IMR-90 (cell line): ENCODE measurements around the gene PTPRG. TPM values are rescaled to one million over a fixed set of nuclear protein-coding genes. Genes with fewer than 3 reads are reported as not detected.

Experiments
- ATAC-seq: fragments of 200-7000 bp; cut with Tn5 transposase; 2 replicates; pipeline ENCODE4 v1.9.1; 2020; ENCODE audit warnings: low read depth, mild to moderate bottlenecking, moderate library complexity
- BruUV-seq: library from RNA; stranded (reverse); fragments of 400-500 nt; replicated peaks from 2 replicates; lab custom pipeline; 2021; lab: Mats Ljungman, UMichigan
- CTCF ChIA-PET: fragments of 300-600 bp; formaldehyde crosslinking; extraction: SDS; loops from one replicate; lab custom pipeline; 2021; ENCODE audit warnings: antibody characterized with exemption; lab: Yijun Ruan, JAX
- POLR2A ChIA-PET: fragments of 300-600 bp; sonication (Branson Sonifier 250); formaldehyde crosslinking; loops from one replicate; lab custom pipeline; 2022; ENCODE audit warnings: antibody characterized with exemption; ENCODE audit not compliant: unreplicated experiment; lab: Charles Lee
- DNase-seq: peaks from one replicate; pipeline ENCODE4 v3.0.0; 2013
- H2AFZ ChIP-seq: replicated peaks from 2 replicates; pipeline ENCODE3; 2013; ENCODE audit warnings: low read length, mild to moderate bottlenecking; ENCODE audit not compliant: poor library complexity
- H2AK5ac ChIP-seq: 2 replicates; pipeline ENCODE4 v1.6.1; 2013; ENCODE audit warnings: low read depth, low read length, inconsistent platforms
- H2AK9ac ChIP-seq: replicated peaks from 2 replicates; pipeline ENCODE3; 2013; ENCODE audit warnings: mild to moderate bottlenecking, low read depth, low read length, moderate library complexity; ENCODE audit not compliant: poor library complexity
- H2BK120ac ChIP-seq: 2 replicates; pipeline ENCODE4 v1.6.1; 2013; ENCODE audit warnings: low read depth, low read length, inconsistent platforms
- H2BK15ac ChIP-seq: 3 replicates; pipeline ENCODE4 v1.6.1; 2013; ENCODE audit warnings: low read depth, low read length, inconsistent platforms
- H2BK20ac ChIP-seq: 2 replicates; pipeline ENCODE4 v1.6.1; 2013; ENCODE audit warnings: low read depth, mild to moderate bottlenecking, inconsistent platforms, low read length, moderate library complexity
- H2BK5ac ChIP-seq: 2 replicates; pipeline ENCODE4 v1.6.1; 2013; ENCODE audit warnings: mild to moderate bottlenecking, low read depth, low read length, inconsistent platforms; ENCODE audit not compliant: poor library complexity, severe bottlenecking
- H3K14ac ChIP-seq: replicated peaks from 2 replicates; pipeline ENCODE4 v1.6.1; 2013; ENCODE audit warnings: low read depth, low read length, inconsistent platforms
- H3K18ac ChIP-seq: 2 replicates; pipeline ENCODE4 v1.6.1; 2013; ENCODE audit warnings: low read depth, low read length, control low read depth
- H3K23ac ChIP-seq: 2 replicates; pipeline ENCODE4 v1.6.1; 2013; ENCODE audit warnings: low read depth, low read length, inconsistent platforms
- H3K27ac ChIP-seq: 2 replicates; pipeline ENCODE4 v1.5.1; 2013; ENCODE audit warnings: mild to moderate bottlenecking, control low read depth, low read length; ENCODE audit not compliant: insufficient read depth
- H3K27me3 ChIP-seq: 2 replicates; pipeline ENCODE4 v1.6.1; 2013; ENCODE audit warnings: low read length; ENCODE audit not compliant: control insufficient read depth, insufficient read depth
- H3K36me3 ChIP-seq: 2 replicates; pipeline ENCODE4 v1.6.1; 2013; ENCODE audit warnings: low read length, mixed read lengths; ENCODE audit not compliant: control insufficient read depth, insufficient read depth
- H3K4ac ChIP-seq: 2 replicates; pipeline ENCODE4 v1.6.1; 2013; ENCODE audit warnings: low read depth, low read length, inconsistent platforms
- H3K4me1 ChIP-seq: 2 replicates; pipeline ENCODE4 v1.6.1; 2013; ENCODE audit warnings: low read length, mixed read lengths; ENCODE audit not compliant: control insufficient read depth, insufficient read depth
- H3K4me2 ChIP-seq: 2 replicates; pipeline ENCODE4 v1.6.1; 2013; ENCODE audit warnings: low read depth, mild to moderate bottlenecking, control low read depth, low read length, moderate library complexity
- H3K4me3 ChIP-seq: 2 replicates; pipeline ENCODE4 v1.5.1; 2013; ENCODE audit warnings: low read depth, mild to moderate bottlenecking, control low read depth, low read length, moderate library complexity; ENCODE audit not compliant: insufficient read depth
- H3K56ac ChIP-seq: 2 replicates; pipeline ENCODE4 v1.6.1; 2013; ENCODE audit warnings: low read length, inconsistent platforms; ENCODE audit not compliant: insufficient read depth; ENCODE audit errors: extremely low read depth
- H3K79me1 ChIP-seq, 2 experiments: 2 replicates each; pipeline ENCODE4 v1.6.1; 2013; ENCODE audit warnings: low read length in 2 of 2, inconsistent platforms in 1 of 2, low read depth in 1 of 2
- H3K9ac ChIP-seq: 2 replicates; pipeline ENCODE4 v1.6.1; 2013; ENCODE audit warnings: low read depth, low read length, control low read depth
- H3K9me1 ChIP-seq: 2 replicates; pipeline ENCODE4 v1.6.1; 2013; ENCODE audit warnings: low read length, inconsistent platforms; ENCODE audit not compliant: insufficient read depth
- H3K9me3 ChIP-seq: 2 replicates; pipeline ENCODE4 v1.6.1; 2013; ENCODE audit warnings: low read length; ENCODE audit not compliant: control insufficient read depth, insufficient read depth
- H4K20me1 ChIP-seq: 2 replicates; pipeline ENCODE4 v1.6.1; 2013; ENCODE audit warnings: low read length, inconsistent platforms; ENCODE audit not compliant: insufficient read depth
- H4K5ac ChIP-seq: 2 replicates; pipeline ENCODE4 v1.6.1; 2013; ENCODE audit warnings: mild to moderate bottlenecking, low read depth, low read length, control low read depth
- H4K8ac ChIP-seq, 2 experiments: 2 replicates each; pipeline ENCODE4 v1.6.1; 2013; ENCODE audit warnings: low read depth in 2 of 2, low read length in 2 of 2, control low read depth in 1 of 2, inconsistent platforms in 1 of 2
- H4K91ac ChIP-seq: 2 replicates; pipeline ENCODE4 v1.6.1; 2013; ENCODE audit warnings: low read depth, low read length, inconsistent platforms; ENCODE audit not compliant: insufficient read depth
- BHLHE40 ChIP-seq: fragments of 150-350 bp; IDR thresholded peaks from 2 replicates; pipeline ENCODE4 v1.6.1; 2016; ENCODE audit warnings: mild to moderate bottlenecking, low read depth, low read length
- CHD1 ChIP-seq: IDR thresholded peaks from 2 replicates; pipeline ENCODE4 v1.6.1; 2012; ENCODE audit warnings: low read depth, low read length, improper control_type of control experiment
- FOS ChIP-seq: fragments of 150-350 bp; IDR thresholded peaks from 2 replicates; pipeline ENCODE4 v1.6.1; 2016; ENCODE audit warnings: low read depth, low read length
- MAFK ChIP-seq: IDR thresholded peaks from 2 replicates; pipeline ENCODE4 v1.6.1; 2012; ENCODE audit warnings: low read depth, low read length, improper control_type of control experiment
- MAZ ChIP-seq: IDR thresholded peaks from 2 replicates; pipeline ENCODE4 v1.6.1; 2012; ENCODE audit warnings: low read depth, mild to moderate bottlenecking, low read length, improper control_type of control experiment, moderate library complexity, borderline replicate concordance
- MXI1 ChIP-seq: IDR thresholded peaks from 2 replicates; pipeline ENCODE4 v1.6.1; 2012; ENCODE audit warnings: low read depth, mild to moderate bottlenecking, low read length, moderate library complexity, borderline replicate concordance
- NFE2L2 ChIP-seq: fragments of 150-350 bp; IDR thresholded peaks from 2 replicates; pipeline ENCODE4 v1.6.1; 2016; ENCODE audit warnings: low read depth, mild to moderate bottlenecking, low read length
- POLR2A ChIP-seq: IDR thresholded peaks from 2 replicates; pipeline ENCODE4 v1.6.1; 2012; ENCODE audit warnings: mild to moderate bottlenecking, low read depth, low read length
- RAD21 ChIP-seq: IDR thresholded peaks from 2 replicates; pipeline ENCODE4 v1.6.1; 2012; ENCODE audit warnings: low read length, improper control_type of control experiment
- RFX5 ChIP-seq: IDR thresholded peaks from 2 replicates; pipeline ENCODE4 v1.8.0; 2012; ENCODE audit warnings: low read depth, mild to moderate bottlenecking, low read length, moderate library complexity
- SMC3 ChIP-seq: fragments of 150-350 bp; IDR thresholded peaks from 2 replicates; pipeline ENCODE4 v1.6.1; 2016; ENCODE audit warnings: low read depth, mild to moderate bottlenecking, antibody characterized with exemption, low read length, moderate library complexity
- USF2 ChIP-seq: fragments of 150-350 bp; IDR thresholded peaks from 2 replicates; pipeline ENCODE4 v1.6.1; 2017; ENCODE audit warnings: mild to moderate bottlenecking, antibody characterized with exemption, low read length, low read depth
- WGBS, 2 experiments: methylation state at CpG; one replicate each; pipeline versions ENCODE4 v1.1.5 to v1.1.7; 2013; ENCODE audit warnings: missing lambda C conversion rate in 2 of 2; ENCODE audit not compliant: insufficient read length in 1 of 2; ENCODE audit errors: extremely low coverage in 2 of 2; 5-methylcytosine and 5-hydroxymethylcytosine counted together
- dilution Hi-C: fragments of 300-500 bp; cut with HindIII; formaldehyde crosslinking; loops from one replicate; pipeline ENCODE4 v1.14.3; 2018; ENCODE audit warnings: low sequenced_read_pairs; ENCODE audit not compliant: unreplicated experiment
- in situ Hi-C: fragments of 300-500 bp; cut with MboI; formaldehyde crosslinking; loops from 3 replicates; pipeline ENCODE4 v1.14.3; 2019; ENCODE audit warnings: low sequenced_read_pairs, inconsistent platforms, mixed read lengths
- intact Hi-C: fragments of 100-400 bp; cut with micrococcal nuclease; formaldehyde crosslinking; loops from 2 replicates; pipeline ENCODE4 v1.10.0; 2022
- polyA plus RNA-seq, 3 experiments: library from polyadenylated mRNA; depleted of rRNA; stranded (reverse); fragments of >200 nt; gene quantifications; 2 replicates each; pipeline ENCODE4 v1.2.3, GENCODE V29; 2012; ENCODE audit warnings: low replicate concordance in 1 of 3
- total RNA-seq: library from RNA; depleted of rRNA; stranded (reverse); fragments of >200 nt; gene quantifications from 2 replicates; pipeline ENCODE4 v1.2.3, GENCODE V29; 2012
- TF ChIP-seq, protein P1 (sequence below): fragments of 150-350 bp; IDR thresholded peaks from 2 replicates; pipeline ENCODE4 v1.6.1; 2016; ENCODE audit warnings: low read depth, mild to moderate bottlenecking, low read length, moderate library complexity, borderline replicate concordance
- TF ChIP-seq, protein P2 (sequence below): conservative IDR thresholded peaks from 2 replicates; pipeline ENCODE4 v1.5.1; 2012; ENCODE audit warnings: mild to moderate bottlenecking, low read depth, low read length, improper control_type of control experiment

The PTPRG gene
- total and polyA plus RNA-seq, 2 of the 4 experiments (the other 2 are of a cell fraction), result 7.7 to 31.0 TPM

DNA sequence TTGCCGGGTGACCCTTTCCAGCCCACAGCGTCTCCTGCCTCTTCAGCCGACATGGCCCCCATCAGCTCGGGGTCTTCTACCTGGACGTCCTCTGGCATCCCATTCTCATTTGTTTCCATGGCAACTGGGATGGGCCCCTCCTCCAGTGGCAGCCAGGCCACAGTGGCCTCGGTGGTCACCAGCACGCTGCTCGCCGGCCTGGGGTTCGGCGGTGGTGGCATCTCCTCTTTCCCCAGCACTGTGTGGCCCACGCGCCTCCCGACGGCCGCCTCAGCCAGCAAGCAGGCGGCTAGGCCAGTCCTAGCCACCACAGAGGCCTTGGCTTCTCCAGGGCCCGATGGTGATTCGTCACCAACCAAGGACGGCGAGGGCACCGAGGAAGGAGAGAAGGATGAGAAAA is 641.8 kb downstream of the PTPRG start:
- no peak for ATAC-seq
- H3K4ac ChIP-seq, result no peak overlapping the region

More for the DNA sequence above, 641.8 kb downstream of the PTPRG start:
- Histone ChIP-seq H3K9me1 (no peaks in the 10 kb centered on the region), H2AFZ (no peak overlapping the region), H3K18ac (no peak overlapping the region), H4K8ac (no peak overlapping the region), H3K4me3 (no peak overlapping the region), H3K14ac (no peak overlapping the region), H2AK9ac (no peak overlapping the region), H3K4me1 (no peaks in the 10 kb centered on the region), H3K23ac (no peak overlapping the region), H2AK5ac (no peak overlapping the region), H3K9me3 (no peaks in the 10 kb centered on the region), H2BK5ac (no peak overlapping the region), H4K91ac (no peak overlapping the region), H2BK15ac (no peak overlapping the region), H4K5ac (no peak overlapping the region), H3K4me2 (no peak overlapping the region), H4K20me1 (no peaks in the 10 kb centered on the region), H3K36me3 (peaks cover 8% of the 10 kb centered on the region), H3K79me1 (no peaks in the 10 kb centered on the region), H2BK20ac (no peak overlapping the region), H3K9ac (no peak overlapping the region), H3K27ac (no peak overlapping the region), H3K56ac (no peak overlapping the region), H2BK120ac (no peak overlapping the region), H3K27me3 (no peaks in the 10 kb centered on the region)
- no TSS peak for BruUV-seq
- TF ChIP-seq, protein P1, sequence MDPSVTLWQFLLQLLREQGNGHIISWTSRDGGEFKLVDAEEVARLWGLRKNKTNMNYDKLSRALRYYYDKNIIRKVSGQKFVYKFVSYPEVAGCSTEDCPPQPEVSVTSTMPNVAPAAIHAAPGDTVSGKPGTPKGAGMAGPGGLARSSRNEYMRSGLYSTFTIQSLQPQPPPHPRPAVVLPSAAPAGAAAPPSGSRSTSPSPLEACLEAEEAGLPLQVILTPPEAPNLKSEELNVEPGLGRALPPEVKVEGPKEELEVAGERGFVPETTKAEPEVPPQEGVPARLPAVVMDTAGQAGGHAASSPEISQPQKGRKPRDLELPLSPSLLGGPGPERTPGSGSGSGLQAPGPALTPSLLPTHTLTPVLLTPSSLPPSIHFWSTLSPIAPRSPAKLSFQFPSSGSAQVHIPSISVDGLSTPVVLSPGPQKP, result no peak
- TF ChIP-seq MXI1 (no peak), MAZ (no peak), POLR2A (no peak), USF2 (no peak), NFE2L2 (no peak), FOS (no peak), CHD1 (no peak), MAFK (no peak), BHLHE40 (no peak), RFX5 (no peak), SMC3 (no peak), RAD21 (no peak)
- TF ChIP-seq, protein P2, sequence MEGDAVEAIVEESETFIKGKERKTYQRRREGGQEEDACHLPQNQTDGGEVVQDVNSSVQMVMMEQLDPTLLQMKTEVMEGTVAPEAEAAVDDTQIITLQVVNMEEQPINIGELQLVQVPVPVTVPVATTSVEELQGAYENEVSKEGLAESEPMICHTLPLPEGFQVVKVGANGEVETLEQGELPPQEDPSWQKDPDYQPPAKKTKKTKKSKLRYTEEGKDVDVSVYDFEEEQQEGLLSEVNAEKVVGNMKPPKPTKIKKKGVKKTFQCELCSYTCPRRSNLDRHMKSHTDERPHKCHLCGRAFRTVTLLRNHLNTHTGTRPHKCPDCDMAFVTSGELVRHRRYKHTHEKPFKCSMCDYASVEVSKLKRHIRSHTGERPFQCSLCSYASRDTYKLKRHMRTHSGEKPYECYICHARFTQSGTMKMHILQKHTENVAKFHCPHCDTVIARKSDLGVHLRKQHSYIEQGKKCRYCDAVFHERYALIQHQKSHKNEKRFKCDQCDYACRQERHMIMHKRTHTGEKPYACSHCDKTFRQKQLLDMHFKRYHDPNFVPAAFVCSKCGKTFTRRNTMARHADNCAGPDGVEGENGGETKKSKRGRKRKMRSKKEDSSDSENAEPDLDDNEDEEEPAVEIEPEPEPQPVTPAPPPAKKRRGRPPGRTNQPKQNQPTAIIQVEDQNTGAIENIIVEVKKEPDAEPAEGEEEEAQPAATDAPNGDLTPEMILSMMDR, result no peak
- in situ Hi-C loops (loop anchor here (10.0 to 25.0 kb wide), 2 partner anchors 352 to 1034 kb away; no protein-coding TSS in a partner anchor), dilution Hi-C loops (no loop called here), intact Hi-C loops (loop anchor here (5.0 kb wide), 1 partner anchor 129 kb away; no protein-coding TSS in a partner anchor)
- WGBS, 2 experiments, result 91% methylated on average over 6 of the region's 22 CpGs; no CpG with 5 or more reads in 1 of the 2 experiments
- ChIA-PET POLR2A (no interaction called here), CTCF (no interaction called here)
- DNase-seq, result no peak
